CD4-positive, alpha-beta T cell treated with Interleukin-15 for 4 hours (primary cell): ENCODE results near the gene TGFBRAP1.
"Not testable (repeated sequence)": the region's sequence is repeated elsewhere in the genome, so short reads cannot be mapped to it uniquely, and the experiment has no call there.

Experiments used
- DNase-seq: peaks from one replicate; pipeline ENCODE4 v3.0.0-alpha.2; 2020; ENCODE audit warnings: low spot score

TGFBRAP1 gene

GRCh38 chr2:105358593-105358992 is 29.1 kb upstream of the TGFBRAP1 start:
- no peak for DNase-seq

DNA sequence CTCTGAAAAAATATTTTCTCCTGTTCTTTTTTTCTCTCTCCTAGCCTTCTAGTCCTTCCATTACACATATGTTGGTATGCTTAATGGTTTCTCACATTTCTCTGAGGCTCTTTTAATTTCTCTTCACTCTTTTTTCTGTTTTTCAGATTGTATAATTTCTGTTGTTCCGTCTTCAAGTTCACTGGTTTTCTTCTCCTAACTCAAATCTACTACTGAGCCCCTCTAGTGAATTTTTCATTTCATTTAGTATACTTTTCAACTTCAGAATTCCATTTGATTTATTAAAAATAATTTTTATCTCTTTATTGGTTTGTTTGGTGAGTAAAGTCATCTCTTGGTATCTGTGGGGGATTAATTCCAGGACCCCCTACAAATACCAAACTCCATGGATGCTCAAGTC is 27.6 kb upstream of the TGFBRAP1 start:
- no peak for DNase-seq

GRCh38 chr2:105344704-105345345 is 15.3 kb upstream of the TGFBRAP1 start:
- DNase-seq, result peak; percentile 19

GRCh38 chr2:105339414-105339813 is 9.9 kb upstream of the TGFBRAP1 start:
- no peak for DNase-seq

GRCh38 chr2:105338020-105338385 is 8.5 kb upstream of the TGFBRAP1 start:
- no peak for DNase-seq

GRCh38 chr2:105337122-105338019 is 7.8 kb upstream of the TGFBRAP1 start, which contains the start of gene C2orf49:
TSS of gene C2orf49 (plus strand) at chr2:105337540. CDS start at chr2:105337588, 48 bp downstream.
- DNase-seq, result peak; percentile 84

DNA sequence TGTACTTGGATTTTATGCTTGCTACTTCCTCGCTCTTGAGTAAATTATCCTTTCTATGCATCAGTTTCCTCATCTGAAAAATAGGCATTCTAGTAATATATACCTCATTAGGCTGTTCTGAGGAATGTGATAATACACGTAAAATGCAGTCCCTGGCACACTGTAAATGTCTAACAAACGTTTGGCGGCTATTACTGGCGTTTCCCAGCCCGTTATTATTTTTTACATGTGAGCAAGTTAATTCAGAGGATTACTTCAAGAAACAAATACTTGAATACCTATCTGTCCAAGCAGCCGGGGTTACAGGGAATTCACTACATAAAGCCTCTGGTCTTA is 7.2 kb upstream of the TGFBRAP1 start:
- no peak for DNase-seq

- DNase-seq, result no peak
These were observed 5.9 kb upstream of the TGFBRAP1 start for GRCh38 chr2:105335469-105335868.

DNA sequence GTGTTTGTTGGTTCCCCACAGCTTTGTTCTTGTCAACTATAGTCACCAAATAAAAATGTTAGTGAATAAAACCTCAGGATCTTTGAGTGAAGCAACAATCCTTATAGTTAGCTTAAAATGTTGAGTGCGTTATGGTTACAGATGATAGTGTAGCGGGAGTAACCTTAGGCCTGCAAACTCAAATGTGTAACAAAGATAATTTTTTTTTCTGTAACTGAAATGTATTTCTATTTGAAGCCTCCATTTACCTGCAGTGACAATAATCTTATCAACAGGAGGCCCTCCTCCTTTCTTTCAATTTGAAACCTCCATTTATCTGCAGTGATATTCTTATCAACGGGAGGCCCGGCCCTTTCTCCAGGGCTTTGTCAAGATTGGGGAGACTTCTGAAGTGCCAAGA is 4.7 kb upstream of the TGFBRAP1 start:
- no peak for DNase-seq

DNA sequence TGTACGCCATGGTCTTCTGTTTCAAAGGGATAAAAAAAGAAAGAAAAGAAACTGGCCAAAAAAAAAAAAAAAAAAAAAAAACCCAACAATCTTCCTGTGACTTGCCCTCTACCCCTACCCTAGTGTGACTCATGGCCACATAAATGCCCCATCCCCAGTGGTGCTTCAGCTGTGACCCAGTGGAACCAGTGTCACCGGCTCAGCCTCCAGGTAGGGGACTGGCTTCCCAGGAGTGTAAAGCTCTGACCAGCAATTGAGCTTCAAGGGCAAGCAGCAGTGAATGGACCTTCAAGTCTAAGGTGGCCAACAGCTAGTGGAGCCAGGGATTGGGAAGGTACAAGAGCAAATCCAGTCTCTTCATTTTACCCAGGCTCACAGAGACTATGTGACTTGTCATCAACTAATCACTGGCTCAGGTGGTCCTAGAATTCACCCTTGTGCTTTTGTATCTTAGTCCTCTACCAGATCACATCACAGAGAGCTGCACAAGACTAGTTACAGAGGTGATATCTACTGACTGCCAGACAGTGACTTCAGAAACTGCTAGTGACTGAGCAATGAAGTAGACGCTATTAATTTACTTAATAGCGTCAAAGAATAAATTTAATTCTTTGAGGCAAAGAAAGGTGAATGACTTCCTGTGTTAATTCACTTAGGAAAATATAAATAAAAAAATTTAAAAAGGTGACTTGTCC is 1.3 kb upstream of the TGFBRAP1 start:
- DNase-seq, result no peak

- DNase-seq, result no peak
These were observed 359 bp downstream of the TGFBRAP1 start for GRCh38 chr2:105329197-105329554.

DNA sequence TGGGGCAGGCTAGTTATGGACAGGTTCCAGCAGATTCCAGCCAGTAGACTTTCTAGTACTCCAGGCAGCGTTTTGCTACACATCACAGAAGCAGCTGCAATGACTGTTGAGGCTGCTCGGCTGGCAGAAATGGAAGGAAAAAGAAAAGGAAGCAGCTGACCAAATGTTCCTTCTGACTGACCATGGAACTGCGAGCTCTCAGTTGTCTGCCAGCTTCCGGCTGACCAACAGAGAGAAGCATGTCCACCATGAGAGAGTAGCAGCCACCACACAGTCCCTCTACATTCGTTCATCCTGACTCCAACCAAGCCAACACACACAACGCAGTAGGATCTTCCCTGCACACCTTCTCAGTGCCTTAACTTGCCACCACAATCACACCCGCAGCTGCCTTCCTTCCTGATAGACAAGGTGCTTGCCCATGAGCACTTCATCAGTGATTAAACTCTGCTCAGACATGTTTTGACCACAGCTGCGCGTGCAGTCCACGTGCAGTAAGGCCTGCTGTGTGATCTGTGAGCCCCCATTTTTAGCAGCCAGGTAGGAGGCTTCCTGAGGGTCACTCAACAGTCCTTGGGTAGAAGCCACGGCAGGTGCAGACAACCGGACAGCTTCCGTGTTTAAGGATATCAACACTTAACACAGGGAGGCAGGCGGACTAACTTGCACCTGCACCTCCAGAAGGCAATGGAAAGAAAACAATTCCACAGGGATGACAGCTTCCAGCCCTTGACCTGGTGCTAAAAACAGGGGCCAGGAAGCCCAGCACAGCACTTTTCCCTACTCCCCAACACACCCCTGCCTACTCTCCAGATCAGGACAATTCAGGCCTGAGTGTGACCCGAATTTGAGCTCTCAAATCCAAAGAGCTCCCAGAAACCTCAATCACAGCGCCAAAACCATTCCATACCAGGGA is 996 bp downstream of the TGFBRAP1 start:
- DNase-seq, result no peak

- no peak for DNase-seq
These were observed 1.8 kb downstream of the TGFBRAP1 start for GRCh38 chr2:105327690-105328089.

- not testable (repeated sequence) for DNase-seq
These were observed 2.3 kb downstream of the TGFBRAP1 start for GRCh38 chr2:105327271-105327670.

DNA sequence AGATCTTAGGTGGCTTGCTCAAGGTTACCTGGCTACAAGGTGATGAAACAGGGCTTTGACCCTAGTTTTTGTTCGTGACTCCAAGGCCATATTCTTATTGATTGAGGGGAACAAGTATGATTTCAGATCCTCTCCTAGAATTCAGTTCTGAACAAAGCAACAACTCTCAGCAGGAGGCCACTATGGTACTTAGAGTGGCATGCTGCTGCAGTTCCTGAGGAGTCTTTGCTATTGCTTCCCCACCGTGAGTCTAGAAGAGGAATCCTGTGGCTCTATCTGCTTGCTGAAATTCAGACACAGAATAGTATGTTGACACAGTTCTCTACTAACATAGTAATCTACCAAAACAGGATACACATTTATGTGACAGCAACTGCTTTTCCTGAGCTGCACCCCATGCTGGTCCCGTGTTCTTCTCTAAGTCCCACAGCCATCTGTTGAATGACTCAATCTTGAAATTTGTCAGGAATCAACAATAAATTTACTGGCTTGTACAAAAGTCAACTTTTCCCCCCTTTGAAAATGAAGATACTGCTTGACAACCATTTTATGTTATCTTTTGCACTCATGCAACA is 4.1 kb downstream of the TGFBRAP1 start:
- no peak for DNase-seq

- DNase-seq, result no peak
These were observed 4.8 kb downstream of the TGFBRAP1 start for GRCh38 chr2:105324732-105325131.

DNA sequence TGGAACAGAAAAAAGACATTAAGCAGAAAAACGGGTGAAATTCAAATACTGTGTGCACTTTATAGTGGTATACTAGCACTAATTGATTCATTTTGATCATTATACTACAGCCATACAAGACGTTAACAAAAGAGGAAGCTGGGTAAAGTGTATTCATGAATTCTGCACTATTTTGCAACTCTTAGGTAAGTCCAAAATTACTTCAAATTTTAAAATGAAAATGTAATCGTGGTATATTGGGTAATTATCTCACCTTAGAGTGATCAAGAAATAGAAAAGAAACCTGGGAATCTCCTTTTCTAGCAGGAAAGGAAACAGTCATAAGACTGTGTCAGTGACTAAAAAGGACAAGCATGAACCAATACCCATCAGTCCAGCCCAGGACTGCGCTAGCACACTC is 5.4 kb downstream of the TGFBRAP1 start:
- no peak for DNase-seq

DNA sequence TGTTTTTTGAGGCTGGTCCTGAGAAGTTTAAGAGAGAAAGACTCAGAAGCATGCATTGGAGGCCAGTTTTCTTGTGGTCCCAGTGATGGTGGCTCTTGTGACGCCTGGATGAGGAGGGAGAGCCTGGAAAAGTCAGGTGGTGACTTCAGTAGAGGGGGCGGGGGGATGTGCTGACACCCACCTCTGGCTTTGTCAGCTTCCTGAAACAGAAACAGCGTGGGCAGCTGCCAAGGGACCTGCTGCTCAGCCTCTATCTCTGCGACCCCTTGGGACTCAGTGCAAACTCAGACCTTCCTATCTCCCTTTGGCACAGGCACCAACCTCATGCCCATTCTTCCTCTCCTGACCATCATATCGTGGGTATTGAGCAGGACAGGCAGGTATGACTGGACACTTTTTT is 6.4 kb downstream of the TGFBRAP1 start:
- no peak for DNase-seq

DNA sequence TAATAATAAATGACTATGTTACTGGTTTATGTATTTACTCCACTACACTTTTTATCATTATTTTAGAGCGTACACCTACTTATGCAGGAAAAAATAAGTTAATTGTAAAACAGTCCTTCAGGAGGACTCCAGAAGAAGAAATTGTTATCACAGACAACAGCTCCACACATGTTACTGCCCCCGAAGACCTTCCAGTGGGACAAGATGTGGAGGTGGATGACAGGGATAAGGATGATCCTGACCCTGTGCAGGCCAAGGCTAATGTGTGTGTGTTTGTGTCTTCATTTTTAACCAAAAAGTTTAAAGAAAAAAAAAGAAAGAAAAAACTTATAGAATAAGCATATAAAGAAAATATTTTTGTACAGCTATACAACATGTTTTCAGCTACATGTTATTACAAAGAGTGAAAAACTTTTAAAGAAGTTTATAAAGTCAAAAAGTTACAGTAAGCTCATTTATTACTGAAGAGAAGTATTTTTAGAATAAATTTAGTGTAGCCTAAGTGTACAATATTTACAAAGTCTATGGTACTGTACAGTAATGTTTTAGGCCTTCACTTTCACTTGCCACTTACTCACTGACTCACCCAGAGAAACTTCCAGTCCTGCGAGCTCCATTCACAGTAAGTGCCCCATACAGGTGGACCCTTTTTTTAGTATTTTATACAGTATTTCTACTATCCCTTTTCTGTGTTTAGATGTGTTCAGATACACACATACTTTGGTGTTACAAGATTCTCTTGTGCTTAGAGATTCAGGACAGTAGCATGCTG is 7.5 kb downstream of the TGFBRAP1 start:
- DNase-seq, result no peak

DNA sequence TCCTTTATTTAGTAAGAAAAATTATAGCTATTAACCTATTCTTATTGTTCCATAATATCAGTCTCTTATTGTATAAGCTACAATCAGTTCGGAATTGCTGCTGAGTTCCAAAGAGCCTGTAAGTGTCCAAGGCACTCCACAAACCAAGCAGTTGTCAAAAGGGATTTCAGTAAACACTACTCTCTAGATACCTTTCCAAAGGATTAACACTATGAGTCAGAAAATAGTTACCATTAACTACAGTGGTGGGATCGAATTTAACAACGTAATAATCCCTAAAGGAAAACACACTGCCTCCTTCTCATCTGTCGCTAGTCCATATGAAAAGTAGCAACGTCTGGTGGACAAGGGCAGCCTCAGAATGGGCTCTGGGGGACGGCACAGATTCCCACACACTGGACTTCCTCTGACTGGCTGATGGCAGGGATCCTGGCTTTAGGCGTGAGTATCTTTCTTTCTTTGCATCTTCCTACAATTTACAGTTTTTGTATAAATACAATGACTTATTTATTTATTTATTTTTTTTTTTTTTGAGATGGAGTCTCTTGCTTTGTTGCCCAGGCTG is 8.8 kb downstream of the TGFBRAP1 start:
- DNase-seq, result no peak

GRCh38 chr2:105317937-105318336 is 11.6 kb downstream of the TGFBRAP1 start:
- no peak for DNase-seq
